ENCODE results near the gene DDX1.

The DDX1 gene

GRCh38 chr2:15662026-15662425 is 70.4 kb downstream of the DDX1 start:
- no peaks in the 10 kb centered on the region for H3K36me3 ChIP-seq (ENCODE audit: insufficient read depth, low read length)
- H3K9ac ChIP-seq (ENCODE audit: low read depth, low read length, poor library complexity, severe bottlenecking) = no peak overlapping the region
- H3K79me2 ChIP-seq (ENCODE audit: insufficient read depth, low read length) = no peaks in the 10 kb centered on the region
- H3K9me2 ChIP-seq (replicated peaks; ENCODE audit: low read depth, low read length) = no peaks in the 10 kb centered on the region
- H3K4me3 ChIP-seq (ENCODE audit: low read length, poor library complexity, severe bottlenecking) = no peak overlapping the region
- H2AFZ ChIP-seq (ENCODE audit: low read length) = no peak overlapping the region
- H3K9me3 ChIP-seq (ENCODE audit: insufficient read depth, low read depth, low read length) = no peaks in the 10 kb centered on the region
- no peaks in the 10 kb centered on the region for H3F3A ChIP-seq (ENCODE audit: low read depth)
- no peak overlapping the region for H3K4me2 ChIP-seq (ENCODE audit: low read depth, low read length, poor library complexity, severe bottlenecking)
- no peaks in the 10 kb centered on the region for H3K27me3 ChIP-seq (ENCODE audit: insufficient read depth, low read length, poor library complexity, severe bottlenecking)
- H3K4me1 ChIP-seq (ENCODE audit: insufficient read depth, low read length, poor library complexity, severe bottlenecking) = no peaks in the 10 kb centered on the region
- TF ChIP-seq EZH2phosphoT487 (IDR thresholded peaks at IDR 0.05; ENCODE audit: borderline replicate concordance) = no peak
- TF ChIP-seq CTCF (conservative IDR thresholded peaks at IDR 0.05; ENCODE audit: low read length) = no peak
- H4K20me1 ChIP-seq (ENCODE audit: insufficient read depth, low read length, poor library complexity, severe bottlenecking) = no peaks in the 10 kb centered on the region

- no peak overlapping the region for H3K9ac ChIP-seq (ENCODE audit: low read depth, low read length, poor library complexity, severe bottlenecking)
These were observed 70.9 kb downstream of the DDX1 start for GRCh38 chr2:15662579-15662978.

GRCh38 chr2:15663802-15664201 is 72.1 kb downstream of the DDX1 start:
- Histone ChIP-seq H3K4me1 (ENCODE audit: insufficient read depth, low read length, poor library complexity, severe bottlenecking) (no peaks in the 10 kb centered on the region), H3K79me2 (ENCODE audit: insufficient read depth, low read length) (no peaks in the 10 kb centered on the region), H3K9me2 (replicated peaks; ENCODE audit: low read depth, low read length) (no peaks in the 10 kb centered on the region), H3F3A (ENCODE audit: low read depth) (no peaks in the 10 kb centered on the region), H3K9me3 (ENCODE audit: insufficient read depth, low read depth, low read length) (no peaks in the 10 kb centered on the region), H3K36me3 (ENCODE audit: insufficient read depth, low read length) (no peaks in the 10 kb centered on the region), H3K4me2 (ENCODE audit: low read depth, low read length, poor library complexity, severe bottlenecking) (no peak overlapping the region), H3K27me3 (ENCODE audit: insufficient read depth, low read length, poor library complexity, severe bottlenecking) (no peaks in the 10 kb centered on the region), H3K9ac (ENCODE audit: low read depth, low read length, poor library complexity, severe bottlenecking) (no peak overlapping the region), H3K4me3 (ENCODE audit: low read length, poor library complexity, severe bottlenecking) (no peak overlapping the region), H2AFZ (ENCODE audit: low read length) (no peak overlapping the region), H4K20me1 (ENCODE audit: insufficient read depth, low read length, poor library complexity, severe bottlenecking) (no peaks in the 10 kb centered on the region)
- TF ChIP-seq EZH2phosphoT487 (IDR thresholded peaks at IDR 0.05; ENCODE audit: borderline replicate concordance) (no peak), CTCF (conservative IDR thresholded peaks at IDR 0.05; ENCODE audit: low read length) (no peak)

More at GRCh38 chr2:15662579-15662978, 70.9 kb downstream of the DDX1 start:
- Histone ChIP-seq H3K4me1 (ENCODE audit: insufficient read depth, low read length, poor library complexity, severe bottlenecking) (no peaks in the 10 kb centered on the region), H3K4me2 (ENCODE audit: low read depth, low read length, poor library complexity, severe bottlenecking) (no peak overlapping the region), H3K4me3 (ENCODE audit: low read length, poor library complexity, severe bottlenecking) (no peak overlapping the region), H3K9me3 (ENCODE audit: insufficient read depth, low read depth, low read length) (no peaks in the 10 kb centered on the region), H3K79me2 (ENCODE audit: insufficient read depth, low read length) (no peaks in the 10 kb centered on the region), H3K27me3 (ENCODE audit: insufficient read depth, low read length, poor library complexity, severe bottlenecking) (no peaks in the 10 kb centered on the region), H3K9me2 (replicated peaks; ENCODE audit: low read depth, low read length) (no peaks in the 10 kb centered on the region), H3F3A (ENCODE audit: low read depth) (no peaks in the 10 kb centered on the region), H2AFZ (ENCODE audit: low read length) (no peak overlapping the region), H3K36me3 (ENCODE audit: insufficient read depth, low read length) (no peaks in the 10 kb centered on the region), H4K20me1 (ENCODE audit: insufficient read depth, low read length, poor library complexity, severe bottlenecking) (no peaks in the 10 kb centered on the region)
- TF ChIP-seq CTCF (conservative IDR thresholded peaks at IDR 0.05; ENCODE audit: low read length) (no peak), EZH2phosphoT487 (IDR thresholded peaks at IDR 0.05; ENCODE audit: borderline replicate concordance) (no peak)

Data from Loucy (cell line).